IMR-90 (cell line): ENCODE measurements around the gene BDNF. TPM values are rescaled to one million over a fixed set of nuclear protein-coding genes. Genes with fewer than 3 reads are reported as not detected.

Experiments
- ATAC-seq: fragments of 200-7000 bp; cut with Tn5 transposase; 2 replicates; pipeline ENCODE4 v1.9.1; 2020; ENCODE audit warnings: low read depth, mild to moderate bottlenecking, moderate library complexity
- BruUV-seq: library from RNA; stranded (reverse); fragments of 400-500 nt; replicated peaks from 2 replicates; lab custom pipeline; 2021; lab: Mats Ljungman, UMichigan
- CTCF ChIA-PET: fragments of 300-600 bp; formaldehyde crosslinking; extraction: SDS; loops from one replicate; lab custom pipeline; 2021; ENCODE audit warnings: antibody characterized with exemption; lab: Yijun Ruan, JAX
- POLR2A ChIA-PET: fragments of 300-600 bp; sonication (Branson Sonifier 250); formaldehyde crosslinking; loops from one replicate; lab custom pipeline; 2022; ENCODE audit warnings: antibody characterized with exemption; ENCODE audit not compliant: unreplicated experiment; lab: Charles Lee
- DNase-seq: peaks from one replicate; pipeline ENCODE4 v3.0.0; 2013
- H2AFZ ChIP-seq: replicated peaks from 2 replicates; pipeline ENCODE3; 2013; ENCODE audit warnings: low read length, mild to moderate bottlenecking; ENCODE audit not compliant: poor library complexity
- H2AK5ac ChIP-seq: 2 replicates; pipeline ENCODE4 v1.6.1; 2013; ENCODE audit warnings: low read depth, low read length, inconsistent platforms
- H2AK9ac ChIP-seq: replicated peaks from 2 replicates; pipeline ENCODE3; 2013; ENCODE audit warnings: mild to moderate bottlenecking, low read depth, low read length, moderate library complexity; ENCODE audit not compliant: poor library complexity
- H2BK120ac ChIP-seq: 2 replicates; pipeline ENCODE4 v1.6.1; 2013; ENCODE audit warnings: low read depth, low read length, inconsistent platforms
- H2BK15ac ChIP-seq: 3 replicates; pipeline ENCODE4 v1.6.1; 2013; ENCODE audit warnings: low read depth, low read length, inconsistent platforms
- H2BK20ac ChIP-seq: 2 replicates; pipeline ENCODE4 v1.6.1; 2013; ENCODE audit warnings: low read depth, mild to moderate bottlenecking, inconsistent platforms, low read length, moderate library complexity
- H2BK5ac ChIP-seq: 2 replicates; pipeline ENCODE4 v1.6.1; 2013; ENCODE audit warnings: mild to moderate bottlenecking, low read depth, low read length, inconsistent platforms; ENCODE audit not compliant: poor library complexity, severe bottlenecking
- H3K14ac ChIP-seq: replicated peaks from 2 replicates; pipeline ENCODE4 v1.6.1; 2013; ENCODE audit warnings: low read depth, low read length, inconsistent platforms
- H3K18ac ChIP-seq: 2 replicates; pipeline ENCODE4 v1.6.1; 2013; ENCODE audit warnings: low read depth, low read length, control low read depth
- H3K23ac ChIP-seq: 2 replicates; pipeline ENCODE4 v1.6.1; 2013; ENCODE audit warnings: low read depth, low read length, inconsistent platforms
- H3K27ac ChIP-seq: 2 replicates; pipeline ENCODE4 v1.5.1; 2013; ENCODE audit warnings: mild to moderate bottlenecking, control low read depth, low read length; ENCODE audit not compliant: insufficient read depth
- H3K27me3 ChIP-seq: 2 replicates; pipeline ENCODE4 v1.6.1; 2013; ENCODE audit warnings: low read length; ENCODE audit not compliant: control insufficient read depth, insufficient read depth
- H3K36me3 ChIP-seq: 2 replicates; pipeline ENCODE4 v1.6.1; 2013; ENCODE audit warnings: low read length, mixed read lengths; ENCODE audit not compliant: control insufficient read depth, insufficient read depth
- H3K4ac ChIP-seq: 2 replicates; pipeline ENCODE4 v1.6.1; 2013; ENCODE audit warnings: low read depth, low read length, inconsistent platforms
- H3K4me1 ChIP-seq: 2 replicates; pipeline ENCODE4 v1.6.1; 2013; ENCODE audit warnings: low read length, mixed read lengths; ENCODE audit not compliant: control insufficient read depth, insufficient read depth
- H3K4me2 ChIP-seq: 2 replicates; pipeline ENCODE4 v1.6.1; 2013; ENCODE audit warnings: low read depth, mild to moderate bottlenecking, control low read depth, low read length, moderate library complexity
- H3K4me3 ChIP-seq: 2 replicates; pipeline ENCODE4 v1.5.1; 2013; ENCODE audit warnings: low read depth, mild to moderate bottlenecking, control low read depth, low read length, moderate library complexity; ENCODE audit not compliant: insufficient read depth
- H3K56ac ChIP-seq: 2 replicates; pipeline ENCODE4 v1.6.1; 2013; ENCODE audit warnings: low read length, inconsistent platforms; ENCODE audit not compliant: insufficient read depth; ENCODE audit errors: extremely low read depth
- H3K79me1 ChIP-seq, 2 experiments: 2 replicates each; pipeline ENCODE4 v1.6.1; 2013; ENCODE audit warnings: low read length in 2 of 2, inconsistent platforms in 1 of 2, low read depth in 1 of 2
- H3K9ac ChIP-seq: 2 replicates; pipeline ENCODE4 v1.6.1; 2013; ENCODE audit warnings: low read depth, low read length, control low read depth
- H3K9me1 ChIP-seq: 2 replicates; pipeline ENCODE4 v1.6.1; 2013; ENCODE audit warnings: low read length, inconsistent platforms; ENCODE audit not compliant: insufficient read depth
- H3K9me3 ChIP-seq: 2 replicates; pipeline ENCODE4 v1.6.1; 2013; ENCODE audit warnings: low read length; ENCODE audit not compliant: control insufficient read depth, insufficient read depth
- H4K20me1 ChIP-seq: 2 replicates; pipeline ENCODE4 v1.6.1; 2013; ENCODE audit warnings: low read length, inconsistent platforms; ENCODE audit not compliant: insufficient read depth
- H4K5ac ChIP-seq: 2 replicates; pipeline ENCODE4 v1.6.1; 2013; ENCODE audit warnings: mild to moderate bottlenecking, low read depth, low read length, control low read depth
- H4K8ac ChIP-seq, 2 experiments: 2 replicates each; pipeline ENCODE4 v1.6.1; 2013; ENCODE audit warnings: low read depth in 2 of 2, low read length in 2 of 2, control low read depth in 1 of 2, inconsistent platforms in 1 of 2
- H4K91ac ChIP-seq: 2 replicates; pipeline ENCODE4 v1.6.1; 2013; ENCODE audit warnings: low read depth, low read length, inconsistent platforms; ENCODE audit not compliant: insufficient read depth
- BHLHE40 ChIP-seq: fragments of 150-350 bp; IDR thresholded peaks from 2 replicates; pipeline ENCODE4 v1.6.1; 2016; ENCODE audit warnings: mild to moderate bottlenecking, low read depth, low read length
- CEBPB ChIP-seq: IDR thresholded peaks from 2 replicates; pipeline ENCODE4 v1.6.1; 2012; ENCODE audit warnings: low read depth, low read length, improper control_type of control experiment
- CHD1 ChIP-seq: IDR thresholded peaks from 2 replicates; pipeline ENCODE4 v1.6.1; 2012; ENCODE audit warnings: low read depth, low read length, improper control_type of control experiment
- CTCF ChIP-seq: conservative IDR thresholded peaks from 2 replicates; pipeline ENCODE4 v1.5.1; 2012; ENCODE audit warnings: mild to moderate bottlenecking, low read depth, low read length, improper control_type of control experiment
- ELK1 ChIP-seq: fragments of 150-350 bp; IDR thresholded peaks from 2 replicates; pipeline ENCODE4 v1.6.1; 2016; ENCODE audit warnings: low read depth, mild to moderate bottlenecking, low read length, moderate library complexity, borderline replicate concordance
- FOS ChIP-seq: fragments of 150-350 bp; IDR thresholded peaks from 2 replicates; pipeline ENCODE4 v1.6.1; 2016; ENCODE audit warnings: low read depth, low read length
- MAFK ChIP-seq: IDR thresholded peaks from 2 replicates; pipeline ENCODE4 v1.6.1; 2012; ENCODE audit warnings: low read depth, low read length, improper control_type of control experiment
- MAZ ChIP-seq: IDR thresholded peaks from 2 replicates; pipeline ENCODE4 v1.6.1; 2012; ENCODE audit warnings: low read depth, mild to moderate bottlenecking, low read length, improper control_type of control experiment, moderate library complexity, borderline replicate concordance
- MXI1 ChIP-seq: IDR thresholded peaks from 2 replicates; pipeline ENCODE4 v1.6.1; 2012; ENCODE audit warnings: low read depth, mild to moderate bottlenecking, low read length, moderate library complexity, borderline replicate concordance
- NFE2L2 ChIP-seq: fragments of 150-350 bp; IDR thresholded peaks from 2 replicates; pipeline ENCODE4 v1.6.1; 2016; ENCODE audit warnings: low read depth, mild to moderate bottlenecking, low read length
- POLR2A ChIP-seq: IDR thresholded peaks from 2 replicates; pipeline ENCODE4 v1.6.1; 2012; ENCODE audit warnings: mild to moderate bottlenecking, low read depth, low read length
- RAD21 ChIP-seq: IDR thresholded peaks from 2 replicates; pipeline ENCODE4 v1.6.1; 2012; ENCODE audit warnings: low read length, improper control_type of control experiment
- RCOR1 ChIP-seq: IDR thresholded peaks from 2 replicates; pipeline ENCODE4 v1.6.1; 2012; ENCODE audit warnings: mild to moderate bottlenecking, low read length, improper control_type of control experiment; ENCODE audit not compliant: insufficient replicate concordance
- RFX5 ChIP-seq: IDR thresholded peaks from 2 replicates; pipeline ENCODE4 v1.8.0; 2012; ENCODE audit warnings: low read depth, mild to moderate bottlenecking, low read length, moderate library complexity
- SMC3 ChIP-seq: fragments of 150-350 bp; IDR thresholded peaks from 2 replicates; pipeline ENCODE4 v1.6.1; 2016; ENCODE audit warnings: low read depth, mild to moderate bottlenecking, antibody characterized with exemption, low read length, moderate library complexity
- USF2 ChIP-seq: fragments of 150-350 bp; IDR thresholded peaks from 2 replicates; pipeline ENCODE4 v1.6.1; 2017; ENCODE audit warnings: mild to moderate bottlenecking, antibody characterized with exemption, low read length, low read depth
- WGBS, 2 experiments: methylation state at CpG; one replicate each; pipeline versions ENCODE4 v1.1.5 to v1.1.7; 2013; ENCODE audit warnings: missing lambda C conversion rate in 2 of 2; ENCODE audit not compliant: insufficient read length in 1 of 2; ENCODE audit errors: extremely low coverage in 2 of 2; 5-methylcytosine and 5-hydroxymethylcytosine counted together
- dilution Hi-C: fragments of 300-500 bp; cut with HindIII; formaldehyde crosslinking; loops from one replicate; pipeline ENCODE4 v1.14.3; 2018; ENCODE audit warnings: low sequenced_read_pairs; ENCODE audit not compliant: unreplicated experiment
- in situ Hi-C: fragments of 300-500 bp; cut with MboI; formaldehyde crosslinking; loops from 3 replicates; pipeline ENCODE4 v1.14.3; 2019; ENCODE audit warnings: low sequenced_read_pairs, inconsistent platforms, mixed read lengths
- intact Hi-C: fragments of 100-400 bp; cut with micrococcal nuclease; formaldehyde crosslinking; loops from 2 replicates; pipeline ENCODE4 v1.10.0; 2022
- polyA plus RNA-seq, 3 experiments: library from polyadenylated mRNA; depleted of rRNA; stranded (reverse); fragments of >200 nt; gene quantifications; 2 replicates each; pipeline ENCODE4 v1.2.3, GENCODE V29; 2012; ENCODE audit warnings: low replicate concordance in 1 of 3
- total RNA-seq: library from RNA; depleted of rRNA; stranded (reverse); fragments of >200 nt; gene quantifications from 2 replicates; pipeline ENCODE4 v1.2.3, GENCODE V29; 2012

Gene BDNF
- total and polyA plus RNA-seq, 2 of the 4 experiments (the other 2 are of a cell fraction), result 94.8 to 152 TPM

GRCh38 chr11:27610280-27610679 is 90.0 kb downstream of the BDNF start:
- no peaks in the 10 kb centered on the region for H3K9me3 ChIP-seq
- no peak overlapping the region for H4K5ac ChIP-seq
- peaks cover 2% of the 10 kb centered on the region for H3K4me1 ChIP-seq
- no peak overlapping the region for H3K4me3 ChIP-seq
- H2AK5ac ChIP-seq, result no peak overlapping the region
- no peaks in the 10 kb centered on the region for H4K20me1 ChIP-seq
- H2BK5ac ChIP-seq, result no peak overlapping the region
- no peak overlapping the region for H2AFZ ChIP-seq
- no peak overlapping the region for H3K27ac ChIP-seq
- no peaks in the 10 kb centered on the region for H3K27me3 ChIP-seq
- no peak overlapping the region for H4K8ac ChIP-seq
- WGBS, 2 experiments, result 100% methylated on average over 1 of the region's 3 CpGs; no CpG with 5 or more reads in 1 of the 2 experiments
- CTCF ChIA-PET, result no interaction called here
- no peak overlapping the region for H3K9ac ChIP-seq
- no TSS peak for BruUV-seq
- H2BK20ac ChIP-seq, result no peak overlapping the region
- H4K91ac ChIP-seq, result no peak overlapping the region
- no peak overlapping the region for H2BK120ac ChIP-seq
- H3K56ac ChIP-seq, result no peak overlapping the region
- no peak for ATAC-seq
- in situ Hi-C loops (no loop called here), intact Hi-C loops (no loop called here), dilution Hi-C loops (no loop called here)
- H3K23ac ChIP-seq, result no peak overlapping the region
- DNase-seq, result no peak
- H3K36me3 ChIP-seq, result no peaks in the 10 kb centered on the region
- no peak overlapping the region for H3K18ac ChIP-seq
- no peak overlapping the region for H2AK9ac ChIP-seq
- no peak overlapping the region for H3K14ac ChIP-seq
- no peak overlapping the region for H2BK15ac ChIP-seq
- no peak for TF ChIP-seq MXI1
- TF ChIP-seq NFE2L2, result no peak
- TF ChIP-seq BHLHE40, result no peak
- no peak for TF ChIP-seq MAFK
- TF ChIP-seq RCOR1, result no peak
- TF ChIP-seq CTCF, result no peak
- TF ChIP-seq SMC3, result no peak
- no peak for TF ChIP-seq ELK1
- no peak for TF ChIP-seq POLR2A
- TF ChIP-seq FOS, result no peak
- TF ChIP-seq RFX5, result no peak
- TF ChIP-seq USF2, result no peak
- no peak for TF ChIP-seq CHD1
- TF ChIP-seq CEBPB, result no peak
- TF ChIP-seq MAZ, result no peak
- TF ChIP-seq RAD21, result no peak
- no peak overlapping the region for H3K4ac ChIP-seq
- H3K9me1 ChIP-seq, result no peaks in the 10 kb centered on the region
- H3K79me1 ChIP-seq, result no peaks in the 10 kb centered on the region
- POLR2A ChIA-PET, result no interaction called here
- no peak overlapping the region for H3K4me2 ChIP-seq
